H1 (cell line): Measurements from ENCODE around the gene ASB16. TPM values are rescaled to one million over a fixed set of nuclear protein-coding genes. Genes with fewer than 3 reads are reported as not detected.

Experiments
- CTCF ChIA-PET: fragments of 300-600 bp; sonication (Branson Sonifier 250); formaldehyde crosslinking; loops from one replicate; lab custom pipeline; 2021; ENCODE audit not compliant: partially characterized antibody; lab: Charles Lee
- POLR2A ChIA-PET: fragments of 300-600 bp; sonication (Branson Sonifier 250); formaldehyde crosslinking; loops from one replicate; lab custom pipeline; 2021; ENCODE audit warnings: inconsistent platforms; ENCODE audit not compliant: partially characterized antibody; lab: Charles Lee
- DNase-seq, 2 experiments: peaks; one replicate each; pipeline versions ENCODE4 v3.0.0 to v3.0.0-alpha.2; 2010 to 2022; ENCODE audit warnings: low spot score in 2 of 2, low read depth in 1 of 2, mixed read lengths in 1 of 2
- FAIRE-seq: peaks from 2 replicates; lab custom pipeline; 2011; peaks lifted over from hg19 to GRCh38; lab: Jason Lieb, UNC
- H2AFZ ChIP-seq: 2 replicates; pipeline ENCODE4 v1.8.1; 2012; ENCODE audit warnings: low read length, inconsistent platforms
- H2AK5ac ChIP-seq: 2 replicates; pipeline ENCODE4 v1.6.1; 2013; ENCODE audit warnings: low read depth, low read length
- H2BK120ac ChIP-seq: replicated peaks from 2 replicates; pipeline ENCODE3; 2013; ENCODE audit warnings: low read depth, low read length, inconsistent platforms
- H2BK12ac ChIP-seq: 2 replicates; pipeline ENCODE4 v1.6.1; 2013; ENCODE audit warnings: low read depth, low read length
- H2BK15ac ChIP-seq: 2 replicates; pipeline ENCODE4 v1.6.1; 2013; ENCODE audit warnings: low read length
- H2BK20ac ChIP-seq: 2 replicates; pipeline ENCODE4 v1.6.1; 2013; ENCODE audit warnings: low read length
- H2BK5ac ChIP-seq: 2 replicates; pipeline ENCODE4 v1.6.1; 2013; ENCODE audit warnings: low read depth, low read length
- H3K14ac ChIP-seq: 2 replicates; pipeline ENCODE4 v1.6.1; 2013; ENCODE audit warnings: inconsistent platforms; ENCODE audit not compliant: insufficient read length
- H3K18ac ChIP-seq: 2 replicates; pipeline ENCODE4 v1.6.1; 2013; ENCODE audit warnings: low read length; ENCODE audit errors: extremely low read depth
- H3K23ac ChIP-seq: 2 replicates; pipeline ENCODE4 v1.6.1; 2013; ENCODE audit warnings: inconsistent platforms; ENCODE audit not compliant: insufficient read length
- H3K23me2 ChIP-seq: 2 replicates; pipeline ENCODE4 v1.6.1; 2013; ENCODE audit warnings: low read depth, low read length
- H3K27ac ChIP-seq: 2 replicates; pipeline ENCODE4 v1.6.1; 2011; ENCODE audit warnings: low read depth, low read length, inconsistent platforms
- H3K27me3 ChIP-seq, 4 experiments: replicated peaks in 1 of 4; 1 replicate in 1 of 4; 2 replicates in 3 of 4; pipeline versions ENCODE4 v1.6.1 to v1.8.1; 2011 to 2013; ENCODE audit warnings: low read length in 3 of 4, mild to moderate bottlenecking in 3 of 4, inconsistent platforms in 2 of 4, mixed read lengths in 2 of 4, moderate library complexity in 1 of 4; ENCODE audit not compliant: control insufficient read depth in 3 of 4, insufficient read depth in 3 of 4; ENCODE audit errors: extremely low read depth in 1 of 4
- H3K36me3 ChIP-seq, 4 experiments: 2 replicates each; pipeline versions ENCODE4 v1.6.1 to v1.8.1; 2011 to 2013; ENCODE audit warnings: mild to moderate bottlenecking in 4 of 4, low read length in 3 of 4, moderate library complexity in 2 of 4, control low read depth in 1 of 4, inconsistent platforms in 1 of 4; ENCODE audit not compliant: insufficient read depth in 4 of 4, control insufficient read depth in 2 of 4
- H3K4ac ChIP-seq: replicated peaks from 2 replicates; pipeline ENCODE3; 2013; ENCODE audit warnings: low read length, low read depth, mixed read lengths, inconsistent platforms; ENCODE audit not compliant: insufficient read length
- H3K4me1 ChIP-seq, 4 experiments: replicated peaks in 1 of 4; 1 replicate in 1 of 4; 2 replicates in 3 of 4; pipeline versions ENCODE4 v1.6.1 to v1.8.1; 2011 to 2013; ENCODE audit warnings: low read length in 3 of 4, inconsistent platforms in 2 of 4, mixed read lengths in 1 of 4; ENCODE audit not compliant: insufficient read depth in 4 of 4, control insufficient read depth in 3 of 4
- H3K4me2 ChIP-seq, 2 experiments: 2 replicates each; pipeline versions ENCODE4 v1.6.1 to v1.8.1; 2011 to 2013; ENCODE audit warnings: low read depth in 2 of 2, low read length in 2 of 2, control low read depth in 1 of 2, inconsistent platforms in 1 of 2, mild to moderate bottlenecking in 1 of 2; ENCODE audit not compliant: insufficient read depth in 1 of 2
- H3K4me3 ChIP-seq, 4 experiments: fragments of 200-600, 300-600 bp in 1 of 4; sonication (generic), shearing (Covaris generic), sonication (Bioruptor Twin) in 1 of 4; 2 replicates each; pipeline versions ENCODE4 v1.5.1 to v1.8.1; 2011 to 2016; ENCODE audit warnings: low read length in 4 of 4, low read depth in 3 of 4, control low read depth in 2 of 4, inconsistent platforms in 2 of 4, mild to moderate bottlenecking in 2 of 4, mixed read lengths in 1 of 4, moderate library complexity in 1 of 4; ENCODE audit not compliant: insufficient read depth in 2 of 4; ENCODE audit errors: extremely low read depth in 1 of 4
- H3K56ac ChIP-seq: replicated peaks from 2 replicates; pipeline ENCODE3; 2013; ENCODE audit warnings: low read depth, mild to moderate bottlenecking, mixed read lengths, low read length, inconsistent platforms; ENCODE audit not compliant: insufficient read length
- H3K79me1 ChIP-seq: 2 replicates; pipeline ENCODE4 v1.6.1; 2013; ENCODE audit warnings: low read depth, low read length, control low read depth
- H3K79me2 ChIP-seq, 2 experiments: 2 replicates each; pipeline versions ENCODE4 v1.6.1 to v1.8.1; 2012 to 2013; ENCODE audit warnings: low read length in 2 of 2, mild to moderate bottlenecking in 2 of 2, inconsistent platforms in 1 of 2; ENCODE audit not compliant: insufficient read depth in 2 of 2, control insufficient read depth in 1 of 2
- H3K9ac ChIP-seq, 4 experiments: replicated peaks in 1 of 4; 1 replicate in 1 of 4; 2 replicates in 3 of 4; pipeline versions ENCODE4 v1.6.1 to v1.8.1; 2011 to 2013; ENCODE audit warnings: low read depth in 3 of 4, low read length in 3 of 4, control low read depth in 2 of 4, mild to moderate bottlenecking in 2 of 4, moderate library complexity in 2 of 4, inconsistent platforms in 1 of 4; ENCODE audit errors: extremely low read depth in 1 of 4
- H3K9me3 ChIP-seq, 2 experiments: 2 replicates each; pipeline versions ENCODE4 v1.6.1 to v1.8.1; 2012 to 2013; ENCODE audit warnings: mild to moderate bottlenecking in 2 of 2, moderate library complexity in 2 of 2, control low read depth in 1 of 2, inconsistent platforms in 1 of 2, low read depth in 1 of 2, low read length in 1 of 2, mixed read lengths in 1 of 2; ENCODE audit not compliant: insufficient read depth in 2 of 2
- H4K20me1 ChIP-seq, 2 experiments: replicated peaks in 1 of 2; 2 replicates each; pipeline versions ENCODE3 to v1.8.1; 2011 to 2013; ENCODE audit warnings: inconsistent platforms in 2 of 2, low read length in 2 of 2, mild to moderate bottlenecking in 1 of 2; ENCODE audit not compliant: insufficient read depth in 2 of 2, control insufficient read depth in 1 of 2
- H4K5ac ChIP-seq: 2 replicates; pipeline ENCODE4 v1.6.1; 2013; ENCODE audit warnings: low read length, low read depth, mixed read lengths, inconsistent platforms; ENCODE audit not compliant: insufficient read length
- H4K8ac ChIP-seq: 2 replicates; pipeline ENCODE4 v1.8.0; 2013; ENCODE audit warnings: mild to moderate bottlenecking, moderate library complexity, low read length, inconsistent platforms; ENCODE audit not compliant: insufficient read depth; ENCODE audit errors: extremely low read depth
- H4K91ac ChIP-seq: replicated peaks from 2 replicates; pipeline ENCODE3; 2013; ENCODE audit warnings: low read length, mixed read lengths, inconsistent platforms; ENCODE audit not compliant: insufficient read length
- CBX8 ChIP-seq: fragments of 300-800, 300-1000 bp; sonication (generic); IDR thresholded peaks from 2 replicates; pipeline ENCODE4 v1.7.1; 2016; ENCODE audit warnings: low read depth, low read length, borderline replicate concordance
- CTBP2 ChIP-seq: IDR thresholded peaks from 2 replicates; pipeline ENCODE4 v1.7.0; 2011; ENCODE audit warnings: borderline replicate concordance, mild to moderate bottlenecking, moderate library complexity, mixed read lengths, low read length; ENCODE audit not compliant: insufficient read depth, insufficient read length
- E2F6 ChIP-seq: IDR thresholded peaks from 2 replicates; pipeline ENCODE4 v1.6.1; 2012; ENCODE audit warnings: inconsistent platforms
- EP300 ChIP-seq, 2 experiments: IDR thresholded peaks; 1 replicate in 1 of 2; 2 replicates in 1 of 2; pipeline ENCODE4 v1.6.1; 2011 to 2012; ENCODE audit warnings: low read depth in 2 of 2, low read length in 2 of 2, mild to moderate bottlenecking in 2 of 2, borderline replicate concordance in 1 of 2, inconsistent platforms in 1 of 2, moderate library complexity in 1 of 2
- MAX ChIP-seq: IDR thresholded peaks from 2 replicates; pipeline ENCODE4 v1.6.1; 2012; ENCODE audit warnings: inconsistent platforms
- RAD21 ChIP-seq, 2 experiments: IDR thresholded peaks in 1 of 2; conservative IDR thresholded peaks in 1 of 2; 2 replicates each; pipeline ENCODE4 v1.6.1; 2011; ENCODE audit warnings: low read depth in 2 of 2, low read length in 2 of 2, improper control_type of control experiment in 1 of 2, inconsistent platforms in 1 of 2, mild to moderate bottlenecking in 1 of 2, moderate library complexity in 1 of 2
- TAF7 ChIP-seq: optimal IDR thresholded peaks from 2 replicates; pipeline ENCODE3; 2011; ENCODE audit warnings: low read depth, mild to moderate bottlenecking, inconsistent platforms, low read length, moderate library complexity, borderline replicate concordance
- TCF12 ChIP-seq: IDR thresholded peaks from 2 replicates; pipeline ENCODE4 v1.6.1; 2011; ENCODE audit warnings: low read depth, mild to moderate bottlenecking, low read length
- WGBS, 2 experiments: shearing (Covaris generic) in 1 of 2; methylation state at CpG; one replicate each; pipeline versions ENCODE4 v1.1.6 to v1.1.7; 2013 to 2015; ENCODE audit warnings: low lambda C conversion rate in 2 of 2, mixed read lengths in 2 of 2, inconsistent platforms in 1 of 2, low coverage in 1 of 2, missing lambda C conversion rate in 1 of 2; ENCODE audit not compliant: insufficient replicate concordance in 2 of 2, insufficient coverage in 1 of 2, insufficient read length in 1 of 2; ENCODE audit errors: extremely low coverage in 1 of 2, missing lambda C conversion rate in 1 of 2; 5-methylcytosine and 5-hydroxymethylcytosine counted together
- polyA plus RNA-seq, 7 experiments: library from polyadenylated mRNA; depleted of rRNA in 3 of 7; stranded (reverse) in 5 of 7; unstranded in 2 of 7; fragments of >200 nt in 5 of 7; fragments of 200-250 nt in 2 of 7; gene quantifications; 1 replicate in 5 of 7; 2 replicates in 1 of 7; 4 replicates in 1 of 7; pipeline versions ENCODE4 v1.2.1 to v1.2.3, GENCODE V29; 2011 to 2013; ENCODE audit warnings: missing spikeins in 2 of 7, mixed read lengths in 2 of 7
- total RNA-seq: library from RNA; stranded (reverse); fragmentation: NEBNext Ultra II Directional; extraction: Animal tissue kit (Norgen Biotek cat#: 25700); gene quantifications from 2 replicates; pipeline ENCODE4 v1.2.1, GENCODE V29; 2021

Gene ASB16
- total and polyA plus RNA-seq, 2 of the 8 experiments (the other 6 are each of a cell fraction or from before 2014, with no cell fraction given) = 0.05 TPM; not detected in 1

- Histone ChIP-seq H3K27ac (peak overlapping the region; percentile 76; the same call in 1 of the 2 replicates), H3K9me3 (no peaks in the 10 kb centered on the region), H3K56ac (peak overlapping the region; percentile 56), H2BK5ac (peak overlapping the region; percentile 97), H3K4me1 (peaks cover 4 to 21% (median 5%) of the 10 kb centered on the region in 4 experiments; a peak in 6 of 7 replicates), H4K91ac (peak overlapping the region; percentile 88), H3K23me2 (peaks cover 21% of the 10 kb centered on the region), H2BK12ac (peak overlapping the region; percentile 92; the same call in 1 of the 2 replicates), H2BK20ac (no peak overlapping the region), H3K9ac (peak overlapping the region; percentile 59 to 96 (median 88)), H4K8ac (peak overlapping the region; percentile 29), H3K4ac (peak overlapping the region; percentile 98), H3K79me2 (peaks cover 11 to 23% of the 10 kb centered on the region in 2 experiments), H2BK15ac (peak overlapping the region; percentile 37; the same call in 1 of the 2 replicates), H3K79me1 (peaks cover 9% of the 10 kb centered on the region), H3K14ac (no peak overlapping the region), H3K23ac (no peak overlapping the region), H2BK120ac (peak overlapping the region; percentile 51), H3K27me3 (no peaks in the 10 kb centered on the region), H4K20me1 (peaks cover 0 to 8% of the 10 kb centered on the region in 2 experiments), H2AK5ac (no peak overlapping the region), H2AFZ (no peak overlapping the region), H3K18ac (peak overlapping the region; percentile 25; the same call in 1 of the 2 replicates), H3K4me3 (peak overlapping the region; percentile 67 to 100 (median 84)), H3K4me2 (peak overlapping the region; percentile 87 to 98), H4K5ac (peak overlapping the region; percentile 93), H3K36me3 (peaks cover 20 to 33% (median 29%) of the 10 kb centered on the region in 4 experiments; a peak in 7 of 8 replicates)
- CTCF ChIA-PET = interaction anchor here (0.6 to 2.3 kb wide), 11 partner anchors 10 to 133 kb away, joined by 3 to 10 read pairs (median 3); partner anchors contain the start of gene GRN
- 4% methylated on average over 2 of the region's 89 CpGs; no CpG with 5 or more reads in 1 of the 2 experiments for WGBS, 2 experiments
- peak in 1 of 2 experiments; percentile 83 for DNase-seq
- no peak for FAIRE-seq
- POLR2A ChIA-PET = interaction anchor here (0.6 to 4.9 kb wide), 12 partner anchors 8 to 133 kb away, joined by 3 to 58 read pairs (median 4); partner anchors contain the start of gene SLC25A39
- TF ChIP-seq EP300 (IDR thresholded peaks at IDR 0.05; ENCODE audit: borderline replicate concordance in 1 of 2, low read depth in 2 of 2, low read length in 2 of 2) (0 out of 3 replicates have a peak, but pooled peaks of 1 of the 2 experiments have one; percentile 19), TAF7 (peak; percentile 0), RAD21 (IDR thresholded peaks at IDR 0.05 in 1 of 2, conservative IDR thresholded peaks at IDR 0.05 in 1 of 2; ENCODE audit: low read depth in 2 of 2, low read length in 2 of 2) (peak; percentile 8 to 39; a peak in 3 of 4 replicates), E2F6 (0 out of 2 replicates have a peak, but pooled peaks have one; percentile 12), MAX (peak; percentile 69), TCF12 (no peak), CBX8 (no peak), CTBP2 (no peak)
Measured at GRCh38 chr17:44218344-44219107, 48.0 kb downstream of the ASB16 start.
